Inflammatory macrophage treated with lipopolysaccharide for 1 hour (primary cell): ENCODE measurements around the gene IGF1R.
"Not testable (repeated sequence)": the region's sequence is repeated elsewhere in the genome, so short reads cannot be mapped to it uniquely, and the experiment has no call there.

Experiments used
- DNase-seq, 2 donors: peaks; one replicate each; pipeline ENCODE4 v3.0.0-alpha.2; 2020 to 2022

IGF1R gene

GRCh38 chr15:98647774-98648653 is at the start of gene IGF1R:
Gene IGF1R, plus strand, starts transcription at chr15:98648539. Its CDS starts 1,043 bp downstream, at chr15:98649582.
- DNase-seq, result peak; percentile 72 to 93

GRCh38 chr15:98599909-98600691 is 48.2 kb upstream of the IGF1R start:
- peak; percentile 49 to 58 for DNase-seq

DNA sequence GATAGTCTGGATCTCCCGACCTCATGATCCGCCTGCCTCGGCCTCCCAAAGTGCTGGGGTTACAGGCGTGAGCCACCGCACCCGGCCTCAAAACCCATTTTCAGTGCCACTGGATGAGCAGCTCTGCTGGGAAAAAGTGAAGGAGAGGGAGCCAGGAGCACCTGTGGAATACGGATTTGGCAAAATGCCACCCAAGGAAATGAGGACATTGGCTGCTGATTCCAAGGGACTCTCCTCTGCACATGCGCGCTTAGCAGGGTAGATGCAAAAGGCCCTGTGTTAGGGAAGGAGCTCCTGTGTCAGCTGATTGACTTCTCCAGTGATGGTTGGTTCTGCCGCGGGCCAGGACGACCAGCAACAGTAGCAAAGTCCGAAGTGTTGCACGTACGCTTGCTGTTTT is 43.4 kb upstream of the IGF1R start:
- no peak for DNase-seq

- DNase-seq, result no peak
Measured at GRCh38 chr15:98609144-98609852, 39.0 kb upstream of the IGF1R start.

DNA sequence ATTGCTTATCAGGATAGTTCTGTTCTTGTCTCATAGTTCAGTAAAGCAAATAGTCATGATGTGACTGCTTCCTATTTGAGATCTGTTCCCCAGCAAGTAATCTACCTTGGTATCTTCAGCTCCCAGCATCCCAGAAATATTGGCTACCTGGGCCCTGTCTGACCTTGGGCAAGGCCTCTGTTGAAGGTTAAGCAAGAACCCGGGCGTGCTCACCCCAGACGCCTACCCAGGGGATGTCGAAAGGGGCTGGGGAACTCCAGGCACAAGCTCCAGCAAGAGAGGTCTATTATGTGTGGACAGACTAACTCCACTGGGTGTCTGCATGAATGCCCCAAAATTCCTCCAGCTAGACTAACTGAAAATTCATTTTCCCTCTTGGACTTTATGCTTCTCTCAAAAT is 37.3 kb upstream of the IGF1R start:
- DNase-seq, result peak; percentile 44 to 67

DNA sequence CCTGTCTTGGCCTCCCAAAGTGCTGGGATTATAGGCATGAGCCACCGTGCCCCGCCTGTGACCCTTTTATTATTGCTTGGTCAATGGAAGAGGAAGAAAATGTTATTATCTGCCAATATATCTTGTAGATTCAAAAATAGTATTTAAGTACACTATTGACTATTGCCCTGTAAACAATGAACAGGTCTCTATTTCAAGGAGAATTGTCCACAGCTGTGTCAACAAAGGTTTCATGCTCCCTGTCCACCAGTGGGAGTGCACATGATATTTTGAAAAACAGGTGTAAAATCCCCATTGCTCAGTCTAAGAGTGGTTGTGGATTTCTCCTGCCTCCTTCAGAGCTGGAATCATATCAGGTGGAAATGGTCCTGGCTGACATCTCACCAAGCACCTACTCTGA is 36.5 kb upstream of the IGF1R start:
- DNase-seq, result no peak

GRCh38 chr15:98612490-98613110 is 35.7 kb upstream of the IGF1R start:
- DNase-seq, result peak in 1 of 2 donors; percentile 20

DNA sequence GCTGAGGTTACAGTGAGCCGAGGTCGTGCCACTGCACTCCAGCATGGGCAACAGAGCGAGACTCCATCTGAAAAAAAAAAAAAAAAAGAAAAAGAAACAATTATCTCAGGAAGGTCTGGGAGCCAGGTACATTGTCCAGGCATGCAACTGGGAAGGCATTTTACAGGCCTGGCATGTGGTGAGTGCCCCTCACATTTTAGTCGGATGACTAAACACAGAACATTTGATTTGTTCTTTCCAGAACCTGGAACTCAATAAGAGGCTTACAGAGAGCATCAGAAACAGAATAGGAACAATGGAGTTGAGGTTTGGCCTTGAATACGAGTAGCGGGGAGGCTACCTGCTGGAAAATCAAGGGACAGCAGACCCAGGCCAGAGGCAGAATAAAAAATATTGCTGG is 33.7 kb upstream of the IGF1R start:
- no peak for DNase-seq

- DNase-seq, result no peak
Measured at GRCh38 chr15:98616397-98616796, 31.9 kb upstream of the IGF1R start.

DNA sequence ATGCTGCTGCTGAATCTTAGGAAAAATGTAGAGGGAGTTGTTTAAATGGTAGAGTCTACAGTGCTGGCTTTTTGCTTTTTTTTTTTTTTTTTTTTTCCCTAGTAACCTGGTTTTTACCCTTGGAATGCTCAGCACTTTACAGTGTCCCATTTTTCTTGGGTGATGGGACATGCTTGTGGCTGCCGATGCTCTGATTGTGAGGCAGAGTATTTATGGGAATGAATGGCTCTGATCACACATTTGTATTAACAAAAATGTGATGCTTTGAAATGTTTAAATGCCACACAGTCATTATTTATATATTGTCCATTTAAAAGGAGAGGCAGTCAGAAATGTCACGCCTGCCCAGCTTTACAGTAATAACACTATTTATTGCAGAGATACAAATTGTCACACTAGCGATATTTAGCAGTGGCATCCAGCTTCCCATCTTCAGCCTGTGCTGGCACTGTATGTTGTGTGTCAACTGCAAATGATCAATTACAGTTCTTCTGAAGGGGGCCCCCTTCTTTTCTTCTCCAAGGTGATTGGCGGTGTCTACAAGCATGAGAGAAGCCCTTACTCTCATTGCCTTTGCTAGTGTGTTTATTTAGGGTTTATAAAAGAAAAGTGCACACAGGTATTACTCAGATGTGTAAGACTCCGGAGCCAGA is 30.9 kb upstream of the IGF1R start:
- no peak for DNase-seq

GRCh38 chr15:98618576-98618975 is 29.8 kb upstream of the IGF1R start:
- not testable (repeated sequence) for DNase-seq

- DNase-seq, result no peak
Measured at GRCh38 chr15:98620020-98620419, 28.3 kb upstream of the IGF1R start.

GRCh38 chr15:98621021-98621420 is 27.3 kb upstream of the IGF1R start:
- no peak for DNase-seq

DNA sequence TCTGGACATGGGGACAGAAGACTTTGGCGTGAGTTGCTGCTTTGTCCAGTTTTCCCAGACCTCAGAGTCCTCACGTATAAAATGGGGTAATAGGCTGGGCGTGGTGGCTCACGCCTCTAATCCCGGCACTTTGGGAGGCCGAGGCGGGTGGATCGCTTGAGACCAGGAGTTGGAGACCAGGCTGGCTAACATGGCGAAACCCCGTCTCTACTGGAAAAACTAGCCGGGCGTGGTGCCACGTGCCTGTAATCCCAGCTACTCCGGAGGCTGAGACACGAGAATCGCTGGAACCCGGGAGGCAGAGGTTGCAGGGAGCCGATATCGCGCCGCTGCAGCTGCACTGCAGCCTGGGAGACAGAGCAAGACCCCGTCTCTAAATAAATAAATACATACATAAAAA is 22.7 kb upstream of the IGF1R start:
- no peak for DNase-seq

DNA sequence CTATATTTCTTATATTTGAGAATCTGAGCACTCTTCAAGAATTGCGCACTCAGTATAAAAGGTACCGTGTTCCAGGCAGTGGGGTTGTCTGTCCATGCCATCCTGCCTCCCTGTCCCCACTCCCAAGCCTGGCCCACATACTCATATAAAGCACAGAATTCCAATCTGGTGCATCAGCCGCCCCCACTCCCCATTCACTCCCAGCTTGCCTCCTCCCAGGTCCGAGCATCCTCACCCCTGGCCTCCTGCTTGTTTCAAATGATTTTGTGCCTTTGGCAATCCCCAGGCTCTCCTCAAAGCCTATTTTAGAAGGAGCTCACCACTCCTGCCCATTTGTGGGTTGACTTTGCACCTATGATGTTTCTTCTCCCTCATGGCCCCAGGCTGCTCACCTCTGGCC is 22.2 kb upstream of the IGF1R start:
- no peak for DNase-seq

DNA sequence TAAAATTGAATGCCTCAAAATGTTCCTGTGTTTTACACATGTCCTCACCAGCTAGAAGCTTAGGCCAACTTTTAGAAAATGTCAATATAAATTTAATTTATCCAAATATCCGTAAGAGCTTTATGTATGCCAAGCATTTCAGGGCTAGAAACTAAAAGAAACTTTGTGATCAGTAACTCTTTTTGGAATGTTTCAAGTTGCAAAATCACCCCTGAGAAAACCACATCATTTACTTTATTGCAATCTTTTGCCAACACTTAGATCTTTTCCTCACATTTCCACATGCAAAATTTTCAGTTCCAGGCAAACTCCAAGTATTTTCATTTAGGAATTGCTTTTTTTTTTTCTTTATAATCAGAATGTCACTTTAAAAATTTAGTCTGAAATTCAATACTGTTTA is 20.1 kb upstream of the IGF1R start:
- DNase-seq, result no peak

GRCh38 chr15:98635848-98636247 is 12.5 kb upstream of the IGF1R start:
- DNase-seq, result peak; percentile 40 to 72

DNA sequence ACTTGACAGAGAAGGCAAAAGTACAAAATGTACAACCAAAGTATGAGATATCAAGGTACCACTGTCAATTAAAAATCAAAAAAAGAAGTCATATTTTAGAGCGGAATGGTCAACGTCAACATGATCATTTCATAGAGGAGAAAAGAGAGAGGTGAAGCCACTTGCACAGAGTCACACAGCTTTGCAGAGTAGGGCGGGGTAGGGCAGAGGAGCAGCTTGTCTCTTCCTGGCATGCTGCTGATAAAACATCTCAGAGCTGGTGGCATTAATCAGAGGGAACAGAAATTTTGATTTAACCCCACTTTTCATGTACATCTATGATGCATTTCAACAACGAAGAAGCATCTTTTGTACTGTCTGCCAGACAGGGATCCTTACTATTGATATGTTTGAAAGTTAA is 5.2 kb upstream of the IGF1R start:
- no peak for DNase-seq

GRCh38 chr15:98646546-98647025 is 1.8 kb upstream of the IGF1R start:
- no peak for DNase-seq

GRCh38 chr15:98647026-98647773 is 1.1 kb upstream of the IGF1R start:
- peak in 1 of 2 donors; percentile 38 for DNase-seq
